H9 (cell line): Measurements from ENCODE around the gene TAF4B. TPM values are rescaled to one million over a fixed set of nuclear protein-coding genes. Genes with fewer than 3 reads are reported as not detected.

Experiments used
- DNase-seq: peaks from one replicate; pipeline ENCODE4 v3.0.0-alpha.2; 2017
- H2AFZ ChIP-seq: one replicate; pipeline ENCODE4 v1.6.1; 2013; ENCODE audit warnings: mild to moderate bottlenecking, low read length, control low read depth, moderate library complexity
- H2AK5ac ChIP-seq: 2 replicates; pipeline ENCODE4 v1.6.1; 2013; ENCODE audit warnings: low read length, control low read depth, mixed read lengths; ENCODE audit not compliant: insufficient read length
- H2BK120ac ChIP-seq: one replicate; pipeline ENCODE4 v1.6.1; 2013; ENCODE audit warnings: low read depth, mild to moderate bottlenecking, low read length, control low read depth, inconsistent platforms; ENCODE audit not compliant: poor library complexity, severe bottlenecking
- H2BK12ac ChIP-seq: 2 replicates; pipeline ENCODE4 v1.6.1; 2013; ENCODE audit warnings: low read length, control low read depth, mixed read lengths, low read depth; ENCODE audit not compliant: insufficient read length
- H2BK15ac ChIP-seq: 2 replicates; pipeline ENCODE4 v1.6.1; 2013; ENCODE audit warnings: low read depth, low read length, control low read depth
- H2BK20ac ChIP-seq: one replicate; pipeline ENCODE4 v1.6.1; 2013; ENCODE audit warnings: low read depth, mild to moderate bottlenecking, low read length, control low read depth, inconsistent platforms; ENCODE audit not compliant: poor library complexity, severe bottlenecking
- H2BK5ac ChIP-seq: 2 replicates; pipeline ENCODE4 v1.6.1; 2013; ENCODE audit warnings: low read length, control low read depth, mixed read lengths; ENCODE audit not compliant: insufficient read length
- H3K14ac ChIP-seq: 2 replicates; pipeline ENCODE4 v1.6.1; 2013; ENCODE audit warnings: low read length, control low read depth; ENCODE audit not compliant: insufficient read depth
- H3K18ac ChIP-seq: 2 replicates; pipeline ENCODE4 v1.6.1; 2013; ENCODE audit warnings: low read depth, mild to moderate bottlenecking, mixed read lengths, low read length, control low read depth; ENCODE audit not compliant: insufficient read length
- H3K23ac ChIP-seq: 2 replicates; pipeline ENCODE4 v1.6.1; 2013; ENCODE audit warnings: low read length, control low read depth, mixed read lengths, low read depth; ENCODE audit not compliant: insufficient read length
- H3K23me2 ChIP-seq: 2 replicates; pipeline ENCODE4 v1.6.1; 2013; ENCODE audit warnings: low read depth, mild to moderate bottlenecking, mixed read lengths, low read length, control low read depth; ENCODE audit not compliant: insufficient read length, poor library complexity, severe bottlenecking
- H3K27ac ChIP-seq: 2 replicates; pipeline ENCODE4 v1.5.1; 2013; ENCODE audit warnings: low read length, control low read depth, mixed read lengths, low read depth; ENCODE audit not compliant: insufficient read length
- H3K27me3 ChIP-seq: 2 replicates; pipeline ENCODE4 v1.6.1; 2013; ENCODE audit warnings: low read length, control low read depth, inconsistent platforms; ENCODE audit not compliant: insufficient read depth
- H3K4ac ChIP-seq: 2 replicates; pipeline ENCODE4 v1.6.1; 2013; ENCODE audit warnings: low read depth, mild to moderate bottlenecking, control low read depth, inconsistent platforms, low read length, moderate library complexity
- H3K4me1 ChIP-seq: 2 replicates; pipeline ENCODE4 v1.6.1; 2013; ENCODE audit warnings: low read length, control low read depth, inconsistent platforms; ENCODE audit not compliant: insufficient read depth
- H3K4me2 ChIP-seq: 2 replicates; pipeline ENCODE4 v1.6.1; 2013; ENCODE audit warnings: low read length, control low read depth, mixed read lengths; ENCODE audit not compliant: insufficient read length, insufficient read depth
- H3K56ac ChIP-seq: 2 replicates; pipeline ENCODE4 v1.6.1; 2013; ENCODE audit warnings: low read depth, mild to moderate bottlenecking, mixed read lengths, low read length, control low read depth; ENCODE audit not compliant: insufficient read length
- H3K79me1 ChIP-seq: 2 replicates; pipeline ENCODE4 v1.6.1; 2013; ENCODE audit warnings: low read depth, mild to moderate bottlenecking, moderate library complexity, low read length, control low read depth, inconsistent platforms; ENCODE audit not compliant: insufficient read depth, poor library complexity, severe bottlenecking
- H3K79me2 ChIP-seq: 2 replicates; pipeline ENCODE4 v1.6.1; 2013; ENCODE audit warnings: low read length, control low read depth, inconsistent platforms; ENCODE audit not compliant: insufficient read depth
- H3K9ac ChIP-seq: 2 replicates; pipeline ENCODE4 v1.6.1; 2013; ENCODE audit warnings: low read length, control low read depth, mixed read lengths; ENCODE audit not compliant: insufficient read length; ENCODE audit errors: extremely low read depth
- H3K9me3 ChIP-seq: one replicate; pipeline ENCODE4 v1.6.1; 2013; ENCODE audit warnings: low read depth, low read length, inconsistent platforms; ENCODE audit not compliant: control insufficient read depth
- H3T11ph ChIP-seq: one replicate; pipeline ENCODE4 v1.6.1; 2013; ENCODE audit warnings: mild to moderate bottlenecking, low read length, control low read depth, inconsistent platforms
- H4K20me1 ChIP-seq: one replicate; pipeline ENCODE4 v1.6.1; 2013; ENCODE audit not compliant: control insufficient read depth, insufficient read length, insufficient read depth
- H4K5ac ChIP-seq: 2 replicates; pipeline ENCODE4 v1.6.1; 2013; ENCODE audit warnings: low read depth, mild to moderate bottlenecking, mixed read lengths, low read length, control low read depth; ENCODE audit not compliant: insufficient read length
- H4K8ac ChIP-seq: replicated peaks from 2 replicates; pipeline ENCODE4 v1.6.1; 2013; ENCODE audit warnings: low read length, control low read depth, mixed read lengths, low read depth; ENCODE audit not compliant: insufficient read length
- H4K91ac ChIP-seq: 2 replicates; pipeline ENCODE4 v1.6.1; 2013; ENCODE audit warnings: low read depth, mild to moderate bottlenecking, moderate library complexity, mixed read lengths, low read length, control low read depth; ENCODE audit not compliant: insufficient read length
- H3K27ac Mint-ChIP-seq, 3 experiments: 2 replicates in 2 of 3; 3 replicates in 1 of 3; pipeline ENCODE4 v1.8.0; 2020 to 2021; ENCODE audit warnings: mixed read lengths in 3 of 3, mild to moderate bottlenecking in 1 of 3, moderate library complexity in 1 of 3
- H3K27me3 Mint-ChIP-seq: 2 replicates; pipeline ENCODE4 v1.8.0; 2021; ENCODE audit warnings: low read depth, mild to moderate bottlenecking, moderate library complexity, mixed read lengths
- H3K36me3 Mint-ChIP-seq, 3 experiments: 2 replicates in 2 of 3; 3 replicates in 1 of 3; pipeline ENCODE4 v1.8.0; 2020 to 2021; ENCODE audit warnings: low read depth in 3 of 3, mixed read lengths in 3 of 3; ENCODE audit not compliant: insufficient read depth in 1 of 3
- H3K4me1 Mint-ChIP-seq, 2 experiments: 2 replicates each; pipeline ENCODE4 v1.8.0; 2020; ENCODE audit warnings: mixed read lengths in 2 of 2
- H3K4me3 Mint-ChIP-seq, 2 experiments: 2 replicates in 1 of 2; 3 replicates in 1 of 2; pipeline ENCODE4 v1.8.0; 2020 to 2021; ENCODE audit warnings: mild to moderate bottlenecking in 2 of 2, mixed read lengths in 2 of 2, moderate library complexity in 1 of 2
- H3K9me3 Mint-ChIP-seq, 2 experiments: 2 replicates in 1 of 2; 3 replicates in 1 of 2; pipeline ENCODE4 v1.8.0; 2020; ENCODE audit warnings: mild to moderate bottlenecking in 2 of 2, mixed read lengths in 2 of 2, moderate library complexity in 1 of 2
- WGBS: extraction: QIAGEN DNeasy Blood & Tissue Kit; methylation state at CpG from one replicate; pipeline ENCODE4 v1.1.7; 2013; ENCODE audit warnings: missing lambda C conversion rate, low lambda C conversion rate, mixed read lengths; ENCODE audit not compliant: insufficient read length; ENCODE audit errors: extremely low coverage; 5-methylcytosine and 5-hydroxymethylcytosine counted together
- total RNA-seq: library from RNA; stranded (reverse); gene quantifications from 2 replicates; pipeline ENCODE4 v1.2.1, GENCODE V29; 2021
- TF ChIP-seq, protein P1 (sequence below): fragments of 200-600 bp; sonication (generic); conservative IDR thresholded peaks from 3 replicates; pipeline ENCODE4 v1.8.0; 2021; ENCODE audit warnings: antibody characterized with exemption, mild to moderate bottlenecking

TAF4B gene
- total RNA-seq, 1 experiment from 2014 or later, result 19.8 TPM

DNA sequence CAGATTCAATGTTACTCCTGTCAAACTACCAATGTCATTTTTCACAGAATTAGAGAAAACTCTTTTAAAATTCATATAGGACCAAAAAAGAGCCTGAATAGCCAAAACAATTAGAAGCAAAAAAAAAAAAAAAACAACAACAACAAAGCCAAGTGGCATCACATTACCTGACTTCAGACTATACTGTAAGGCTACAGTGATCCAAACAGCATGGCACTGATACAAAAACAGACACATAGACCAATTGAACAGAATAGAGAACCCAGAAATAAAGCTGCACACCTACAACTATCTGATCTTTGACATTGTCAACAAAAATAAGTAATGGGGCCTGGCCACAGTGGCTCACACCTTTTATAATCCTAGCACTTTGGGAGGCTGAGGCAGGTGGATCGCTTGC lies 53.2 kb downstream of the TAF4B start:
- Histone ChIP-seq H2BK15ac (no peak overlapping the region), H4K91ac (no peak overlapping the region), H2BK5ac (no peak overlapping the region), H3K79me1 (no peaks in the 10 kb centered on the region), H4K5ac (no peak overlapping the region), H3K9me3 (no peaks in the 10 kb centered on the region), H4K20me1 (no peaks in the 10 kb centered on the region), H3K4me1 (no peaks in the 10 kb centered on the region), H2AFZ (no peak overlapping the region), H3K27ac (no peak overlapping the region), H3K79me2 (no peaks in the 10 kb centered on the region), H3K27me3 (no peaks in the 10 kb centered on the region), H4K8ac (no peak overlapping the region), H3K18ac (no peak overlapping the region), H3T11ph (no peak overlapping the region), H3K56ac (no peak overlapping the region), H3K4me2 (no peak overlapping the region), H2AK5ac (no peak overlapping the region), H3K9ac (no peak overlapping the region), H3K23me2 (no peaks in the 10 kb centered on the region), H2BK120ac (no peak overlapping the region), H3K23ac (no peak overlapping the region), H2BK20ac (no peak overlapping the region), H2BK12ac (no peak overlapping the region), H3K4ac (no peak overlapping the region), H3K14ac (no peak overlapping the region)
- TF ChIP-seq, protein P1, sequence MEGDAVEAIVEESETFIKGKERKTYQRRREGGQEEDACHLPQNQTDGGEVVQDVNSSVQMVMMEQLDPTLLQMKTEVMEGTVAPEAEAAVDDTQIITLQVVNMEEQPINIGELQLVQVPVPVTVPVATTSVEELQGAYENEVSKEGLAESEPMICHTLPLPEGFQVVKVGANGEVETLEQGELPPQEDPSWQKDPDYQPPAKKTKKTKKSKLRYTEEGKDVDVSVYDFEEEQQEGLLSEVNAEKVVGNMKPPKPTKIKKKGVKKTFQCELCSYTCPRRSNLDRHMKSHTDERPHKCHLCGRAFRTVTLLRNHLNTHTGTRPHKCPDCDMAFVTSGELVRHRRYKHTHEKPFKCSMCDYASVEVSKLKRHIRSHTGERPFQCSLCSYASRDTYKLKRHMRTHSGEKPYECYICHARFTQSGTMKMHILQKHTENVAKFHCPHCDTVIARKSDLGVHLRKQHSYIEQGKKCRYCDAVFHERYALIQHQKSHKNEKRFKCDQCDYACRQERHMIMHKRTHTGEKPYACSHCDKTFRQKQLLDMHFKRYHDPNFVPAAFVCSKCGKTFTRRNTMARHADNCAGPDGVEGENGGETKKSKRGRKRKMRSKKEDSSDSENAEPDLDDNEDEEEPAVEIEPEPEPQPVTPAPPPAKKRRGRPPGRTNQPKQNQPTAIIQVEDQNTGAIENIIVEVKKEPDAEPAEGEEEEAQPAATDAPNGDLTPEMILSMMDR, result no peak
- H3K4me1 Mint-ChIP-seq, result peaks cover 2 to 5% of the 10 kb centered on the region in 2 experiments; a peak in 2 of 4 replicates
- peaks cover 50 to 62% (median 57%) of the 10 kb centered on the region in 3 experiments for H3K36me3 Mint-ChIP-seq
- no peak overlapping the region for H3K27ac Mint-ChIP-seq
- H3K27me3 Mint-ChIP-seq, result no peaks in the 10 kb centered on the region
- H3K4me3 Mint-ChIP-seq, result no peak overlapping the region
- DNase-seq, result no peak
- no CpG with 5 or more reads among the region's 1 CpG for WGBS
- peaks cover 8 to 11% of the 10 kb centered on the region in 2 experiments; a peak in 4 of 5 replicates for H3K9me3 Mint-ChIP-seq
